ENCODE data around the gene HTR1D.

DNA sequence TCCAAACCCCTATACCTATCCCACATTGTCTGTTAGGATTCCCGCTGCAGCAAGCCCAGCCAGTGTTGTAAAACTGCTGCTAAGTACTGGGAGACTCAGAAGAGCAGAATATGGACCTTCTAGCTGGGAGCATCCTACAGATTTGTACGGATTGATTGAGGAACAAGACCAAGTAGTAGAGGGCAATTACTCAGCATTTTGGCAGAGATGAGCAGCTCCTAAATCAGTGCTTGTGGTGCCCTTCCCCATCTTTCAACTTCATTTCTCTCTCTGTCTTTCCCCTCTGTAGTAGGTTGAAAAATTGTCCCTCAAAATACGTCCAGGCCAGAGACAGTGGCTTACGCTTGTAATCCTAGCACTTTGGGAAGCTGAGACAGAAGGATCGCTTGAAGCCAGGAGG is 37.3 kb upstream of the HTR1D start:
- TF ChIP-seq CTCF (IDR thresholded peaks at IDR 0.05) (no peak), POLR2A (IDR thresholded peaks at IDR 0.05) (no peak)

Data from testis (tissue), 2 donors.